Tibial nerve (tissue), 4 donors: ENCODE data around the gene PRPF18.

Experiments
- CTCF ChIP-seq, 5 experiments: fragments of 200-600 bp in 3 of 5; fragments of 450-650 bp in 2 of 5; sonication (generic) in 3 of 5; IDR thresholded peaks; one replicate each; pipeline ENCODE4 v1.5.1; 2016 to 2019; ENCODE audit warnings: antibody characterized with exemption in 5 of 5, mild to moderate bottlenecking in 3 of 5, moderate library complexity in 2 of 5
- EP300 ChIP-seq, 2 donors: sonication (generic); formaldehyde crosslinking; IDR thresholded peaks; one replicate each; pipeline ENCODE4 v1.6.1; 2017; ENCODE audit warnings: antibody characterized with exemption in 2 of 2, mild to moderate bottlenecking in 1 of 2
- POLR2A ChIP-seq, 2 donors: fragments of 450-650 bp; IDR thresholded peaks; one replicate each; pipeline ENCODE4 v1.6.1; 2017; ENCODE audit warnings: antibody characterized with exemption in 2 of 2, mild to moderate bottlenecking in 2 of 2, moderate library complexity in 2 of 2

- TF ChIP-seq CTCF (IDR thresholded peaks at IDR 0.05) (no peak), POLR2A (IDR thresholded peaks at IDR 0.05) (no peak), EP300 (IDR thresholded peaks at IDR 0.05) (no peak)
Observed at GRCh38 chr10:13573960-13574359, 12.8 kb upstream of the PRPF18 start.
